AG09309 (cell line): ENCODE results near the gene HAUS7.

ENCODE experiments used
- DNase-seq: peaks from one replicate; pipeline ENCODE4 v3.0.0-alpha.2; 2010; ENCODE audit warnings: low read depth
- H3K4me3 ChIP-seq: 2 replicates; pipeline ENCODE4 v1.5.1; 2011; ENCODE audit warnings: mild to moderate bottlenecking, low read depth, low read length, moderate library complexity; ENCODE audit not compliant: control insufficient read depth
- CTCF ChIP-seq: IDR thresholded peaks from 2 replicates; pipeline ENCODE4 v1.5.1; 2011; ENCODE audit warnings: mild to moderate bottlenecking, low read depth, low read length, inconsistent platforms; ENCODE audit not compliant: insufficient read depth, control insufficient read depth; ENCODE audit errors: missing control alignments

The HAUS7 gene

DNA sequence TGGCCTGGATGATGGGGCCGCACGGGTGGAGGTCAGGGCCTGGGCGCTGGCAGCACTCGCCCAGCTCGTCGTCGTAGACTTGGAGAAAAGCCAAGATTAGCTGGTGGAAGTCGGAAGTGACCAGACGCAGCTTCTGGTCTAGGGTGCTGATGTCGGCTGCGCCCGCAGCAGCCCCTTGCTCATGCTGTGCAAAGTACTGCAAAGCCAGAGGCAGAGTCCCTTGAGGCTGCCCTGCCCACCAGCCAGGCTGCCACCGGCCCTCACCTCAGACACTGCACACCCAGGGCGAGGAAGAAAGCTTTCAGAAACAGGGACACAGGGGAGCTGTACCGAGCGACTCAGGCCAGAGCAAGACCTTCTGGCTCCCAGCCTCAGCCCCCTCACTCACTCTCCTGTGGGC is 14.8 kb downstream of the HAUS7 start:
- DNase-seq, result no peak
- no peak overlapping the region for H3K4me3 ChIP-seq
- TF ChIP-seq CTCF, result no peak

- DNase-seq, result no peak
- TF ChIP-seq CTCF, result no peak
Observed at GRCh38 chrX:153454901-153455550, 15.3 kb downstream of the HAUS7 start.

DNA sequence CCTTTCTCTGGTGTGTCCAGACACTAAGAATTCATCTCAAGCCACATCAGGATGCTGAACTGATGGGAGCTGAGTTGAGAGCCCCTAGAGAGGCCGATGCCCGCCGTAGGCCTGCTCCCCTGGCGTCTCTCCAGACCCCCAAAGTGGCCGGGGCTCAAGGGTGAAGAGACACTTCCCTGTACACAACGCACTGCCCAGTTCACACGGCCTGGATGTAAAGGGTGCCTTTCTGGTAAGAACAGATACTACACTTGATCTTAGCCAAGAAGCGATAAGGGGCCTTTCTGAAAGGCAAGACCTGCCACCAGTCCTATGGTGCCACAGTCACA is 19.5 kb downstream of the HAUS7 start:
- H3K4me3 ChIP-seq, result no peak overlapping the region
- no peak for DNase-seq
- no peak for TF ChIP-seq CTCF

More at GRCh38 chrX:153454901-153455550, 15.3 kb downstream of the HAUS7 start:
- H3K4me3 ChIP-seq, result no peak overlapping the region

DNA sequence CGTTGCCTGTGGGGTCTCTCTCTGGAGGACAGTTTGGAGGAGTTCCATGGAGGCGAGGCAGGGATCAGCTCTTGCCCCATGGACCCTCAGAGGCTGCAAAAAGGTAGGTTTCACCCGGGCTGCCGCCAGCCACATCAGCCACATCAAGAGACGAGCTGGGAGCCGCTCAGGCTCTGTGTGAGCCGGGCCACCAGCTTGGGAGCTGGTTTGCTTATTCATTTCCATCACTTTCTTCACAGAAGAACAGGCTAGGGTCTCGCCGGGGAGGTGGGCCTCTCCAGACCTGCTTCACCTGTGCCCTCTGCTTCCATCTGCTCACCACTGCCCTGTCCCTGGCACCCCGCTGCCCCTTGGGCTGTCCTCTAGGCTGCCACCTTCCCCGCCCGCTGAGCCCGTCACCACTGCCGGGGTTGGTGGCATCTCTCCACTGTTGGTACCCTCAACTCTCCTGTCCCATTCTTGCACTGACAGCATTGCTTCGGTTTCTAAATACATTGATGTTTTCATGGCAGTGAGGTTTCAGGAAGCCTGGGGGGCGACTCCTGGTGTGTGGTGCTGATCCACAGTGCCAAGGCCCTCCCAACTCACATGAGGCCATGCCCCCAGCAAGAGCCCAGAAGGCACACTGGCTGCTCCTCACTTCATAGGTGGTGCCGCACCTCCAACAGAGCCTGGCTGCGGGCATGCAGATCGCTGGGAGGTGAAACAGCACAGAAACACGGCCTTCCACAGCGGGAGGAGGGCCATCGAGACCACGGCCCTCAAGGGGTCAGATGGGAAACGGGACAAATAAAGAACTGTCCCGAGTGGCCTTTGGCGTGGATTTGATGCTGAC is 20.0 kb downstream of the HAUS7 start:
- no peak for DNase-seq
- no peak overlapping the region for H3K4me3 ChIP-seq
- TF ChIP-seq CTCF, result no peak

DNA sequence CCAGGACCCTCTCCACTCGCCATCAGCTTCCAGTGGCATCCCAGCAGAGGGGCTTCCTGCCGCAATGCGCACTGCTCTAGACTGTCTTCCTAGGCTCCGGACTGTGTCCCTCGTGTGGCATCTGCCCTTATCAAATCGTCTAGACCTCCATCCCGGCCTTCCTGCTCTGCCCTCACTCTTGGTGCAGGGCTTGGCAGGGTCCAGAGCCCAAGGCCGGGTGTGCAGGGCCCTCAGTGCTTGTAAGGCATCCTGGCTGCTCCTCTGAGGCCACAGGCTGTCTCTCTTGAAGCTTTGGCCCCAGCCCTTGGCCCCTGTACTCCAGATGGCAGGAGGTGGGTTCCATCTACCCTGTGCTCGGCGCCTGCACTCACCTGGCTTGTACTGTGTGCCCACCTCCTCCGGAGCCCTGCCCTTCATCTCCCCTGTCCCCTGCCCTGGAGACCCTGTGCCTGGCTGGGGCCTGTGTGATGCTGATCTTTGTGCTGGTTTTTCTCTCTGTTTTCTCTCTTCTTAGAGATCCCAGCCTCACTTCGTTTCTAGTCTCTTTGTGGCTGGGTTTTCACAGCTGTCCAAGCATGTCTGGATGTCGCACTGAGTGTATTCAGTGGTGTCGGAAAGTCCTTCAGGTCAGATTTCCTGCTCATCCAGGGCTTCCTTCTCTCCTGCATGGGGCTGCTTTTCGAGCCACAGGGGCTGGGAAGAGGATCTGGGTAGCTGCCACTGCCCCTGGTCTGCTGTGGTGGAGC is 20.8 kb downstream of the HAUS7 start:
- DNase-seq, result no peak
- no peak for TF ChIP-seq CTCF
- no peak overlapping the region for H3K4me3 ChIP-seq

GRCh38 chrX:153448556-153449367 is 21.6 kb downstream of the HAUS7 start:
- no peak for DNase-seq
- no peak for TF ChIP-seq CTCF
- H3K4me3 ChIP-seq, result no peak overlapping the region
